Measurements from ENCODE around the gene PHYH.
"Not testable (repeated sequence)": the region's sequence is repeated elsewhere in the genome, so short reads cannot be mapped to it uniquely, and the experiment has no call there.

The PHYH gene

GRCh38 chr10:13270877-13271551 is 28.9 kb downstream of the PHYH start:
- DNase-seq: no peak

- DNase-seq: no peak
Observed at GRCh38 chr10:13268841-13269240, 31.0 kb downstream of the PHYH start.

DNA sequence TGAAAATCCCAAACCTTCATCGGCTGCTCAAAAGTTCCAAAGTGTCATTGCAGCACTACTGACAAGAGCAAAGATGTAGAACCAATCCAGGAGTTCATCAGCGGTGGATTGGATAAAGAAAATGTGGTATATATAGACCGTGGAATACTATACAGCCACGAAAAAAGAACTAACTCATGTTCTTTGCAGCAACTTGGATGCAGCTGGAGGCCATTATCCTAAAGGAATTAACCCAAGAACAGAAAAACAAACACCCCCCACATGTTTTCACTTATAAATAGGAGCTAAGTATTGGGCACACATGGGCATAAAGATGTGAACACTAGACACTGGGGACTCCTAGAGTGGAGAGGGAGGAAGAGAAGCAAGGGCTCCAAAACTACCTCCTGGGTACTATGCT is 31.6 kb downstream of the PHYH start:
- DNase-seq: no peak

- no peak for DNase-seq
Observed at GRCh38 chr10:13263591-13263990, 36.3 kb downstream of the PHYH start.

DNA sequence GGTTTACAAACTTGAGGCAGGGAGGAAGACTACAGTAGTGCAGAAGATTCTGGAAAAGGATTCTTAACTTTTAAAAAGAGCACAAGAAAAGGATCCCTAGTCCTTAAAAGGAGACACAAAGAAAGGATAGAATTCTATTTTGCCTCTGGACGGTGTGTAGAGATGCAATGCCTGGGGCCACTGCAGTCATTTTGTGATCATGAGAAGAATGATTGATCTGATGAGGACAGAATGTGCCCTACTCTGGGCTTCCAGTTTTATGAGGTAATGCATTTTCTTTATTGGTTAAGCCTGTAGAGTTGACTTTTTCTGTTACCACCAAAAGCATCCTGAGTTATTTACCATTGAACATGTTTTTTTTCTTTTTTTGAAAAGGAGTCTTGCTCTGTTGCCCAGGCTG is 37.4 kb downstream of the PHYH start:
- DNase-seq: no peak

DNA sequence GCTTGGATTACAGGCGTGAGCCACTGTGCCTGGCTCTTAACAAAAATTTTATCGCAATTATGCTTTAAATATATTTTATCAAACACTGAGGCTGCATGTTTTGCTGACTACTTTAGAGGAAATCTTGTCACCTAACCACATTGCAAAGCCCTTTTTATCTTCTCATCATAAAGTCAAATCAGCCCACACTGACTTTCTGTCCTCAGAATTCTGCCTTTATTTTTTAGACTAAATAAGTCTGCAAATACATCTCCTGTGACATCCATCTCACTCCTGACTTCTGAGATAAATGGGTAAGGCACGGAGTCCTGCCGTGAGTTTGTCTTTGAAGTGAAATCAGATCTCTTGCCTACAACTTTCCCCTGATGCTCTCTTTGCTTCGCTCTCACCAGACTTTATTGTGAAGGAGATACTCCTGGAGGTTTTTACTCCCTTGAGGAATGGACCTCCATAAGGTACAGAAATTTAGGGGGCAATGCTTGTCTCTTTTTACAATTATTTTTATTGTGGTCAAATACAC is 42.2 kb downstream of the PHYH start:
- DNase-seq: no peak

- DNase-seq: no peak
Observed at GRCh38 chr10:13256627-13257026, 43.2 kb downstream of the PHYH start.

DNA sequence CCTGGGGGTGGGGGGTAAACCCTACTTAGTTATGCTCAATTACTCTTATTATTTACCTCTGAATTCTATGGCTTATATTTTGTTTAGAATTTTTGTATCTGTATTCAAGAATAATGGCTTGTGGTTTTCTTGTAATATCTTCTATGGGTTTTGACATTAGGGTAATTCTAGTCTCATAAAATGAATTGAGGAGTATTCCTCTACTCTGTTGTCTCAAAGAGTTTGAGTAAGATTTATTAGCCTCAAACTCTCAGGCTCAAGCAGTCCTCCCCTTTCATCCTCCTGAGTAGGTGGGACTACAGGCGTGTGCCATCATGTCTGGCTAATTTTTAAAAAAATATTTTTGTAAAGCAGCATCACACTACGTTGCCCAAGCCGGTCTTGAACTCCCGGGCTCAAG is 46.1 kb downstream of the PHYH start:
- no peak for DNase-seq

DNA sequence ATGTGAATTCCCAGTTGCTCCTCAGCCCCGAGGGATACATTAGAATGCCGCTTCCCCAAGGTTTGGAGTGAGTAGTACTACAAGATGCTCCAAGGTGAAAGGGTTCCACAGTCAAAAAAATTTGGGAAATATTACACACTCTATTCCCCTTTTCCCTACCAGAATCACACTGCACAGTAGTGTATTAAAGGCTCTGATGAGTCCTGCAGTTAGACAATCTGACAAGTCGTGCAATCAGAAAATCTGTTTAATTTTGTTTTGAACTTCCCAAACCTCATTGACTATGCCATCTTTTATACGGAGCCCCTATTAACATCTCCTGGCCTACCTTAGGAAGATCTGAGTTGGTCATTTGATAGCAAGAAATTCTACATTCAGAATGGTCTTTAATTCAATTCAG is 52.1 kb downstream of the PHYH start:
- DNase-seq: no peak

DNA sequence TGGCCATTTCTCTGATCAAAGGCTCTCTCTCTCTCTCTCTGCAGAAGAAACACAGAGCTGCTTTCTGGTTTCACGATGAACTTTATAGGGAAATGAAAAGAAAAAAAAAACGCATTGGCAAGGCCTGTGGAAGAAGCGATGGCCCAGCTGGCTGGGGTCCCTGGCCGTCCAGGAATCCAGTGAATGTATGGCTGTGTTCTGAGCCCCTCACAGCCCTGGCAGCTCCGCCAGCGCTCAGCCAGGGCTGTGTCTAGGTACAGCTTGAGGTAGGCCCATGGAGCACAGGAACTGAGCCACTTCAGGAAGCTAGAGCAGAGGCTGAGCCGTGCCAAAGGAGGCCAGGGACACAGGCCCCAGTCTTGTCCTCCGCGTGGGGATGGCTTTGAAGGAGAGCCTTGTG is 52.6 kb downstream of the PHYH start:
- no peak for DNase-seq

- DNase-seq: not testable (repeated sequence)
Observed at GRCh38 chr10:13242260-13242659, 57.6 kb downstream of the PHYH start.

DNA sequence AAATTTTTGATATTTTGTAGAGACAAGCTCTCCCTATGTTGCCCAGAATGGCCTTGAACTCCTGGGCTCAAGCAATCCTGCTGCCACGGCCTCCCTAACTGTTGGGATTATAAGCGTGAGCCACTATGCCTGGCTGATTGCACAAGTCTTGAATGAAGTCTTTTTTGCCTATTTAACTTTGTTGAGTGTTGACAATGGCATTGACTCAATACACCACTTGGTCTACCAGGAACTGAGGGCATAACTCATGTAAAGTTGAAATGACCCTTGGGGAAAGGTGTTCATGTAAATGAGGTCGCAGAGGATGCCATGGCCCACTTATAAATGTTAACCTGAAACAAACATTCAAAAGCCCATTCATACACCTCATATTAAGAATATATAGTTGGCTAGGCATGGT is 58.3 kb downstream of the PHYH start:
- no peak for DNase-seq

DNA sequence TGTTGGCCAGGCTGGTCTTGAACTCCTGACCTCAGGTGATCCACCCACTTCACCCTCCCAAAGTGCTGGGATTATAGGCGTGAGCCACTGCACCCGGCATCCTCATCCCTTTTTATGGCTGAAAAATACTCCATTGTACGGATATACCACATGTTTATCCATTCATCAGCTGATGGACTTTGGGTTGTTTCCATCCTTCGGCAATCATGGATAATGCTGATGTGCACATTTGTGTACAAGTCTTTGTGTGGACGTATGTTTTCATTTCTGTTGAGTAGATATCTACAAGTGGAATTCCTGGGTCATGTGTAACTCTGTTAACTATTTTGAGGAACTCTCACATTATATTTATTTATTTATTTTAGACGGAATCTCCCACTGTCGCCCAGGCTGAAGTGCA is 59.9 kb downstream of the PHYH start:
- DNase-seq: no peak

DNA sequence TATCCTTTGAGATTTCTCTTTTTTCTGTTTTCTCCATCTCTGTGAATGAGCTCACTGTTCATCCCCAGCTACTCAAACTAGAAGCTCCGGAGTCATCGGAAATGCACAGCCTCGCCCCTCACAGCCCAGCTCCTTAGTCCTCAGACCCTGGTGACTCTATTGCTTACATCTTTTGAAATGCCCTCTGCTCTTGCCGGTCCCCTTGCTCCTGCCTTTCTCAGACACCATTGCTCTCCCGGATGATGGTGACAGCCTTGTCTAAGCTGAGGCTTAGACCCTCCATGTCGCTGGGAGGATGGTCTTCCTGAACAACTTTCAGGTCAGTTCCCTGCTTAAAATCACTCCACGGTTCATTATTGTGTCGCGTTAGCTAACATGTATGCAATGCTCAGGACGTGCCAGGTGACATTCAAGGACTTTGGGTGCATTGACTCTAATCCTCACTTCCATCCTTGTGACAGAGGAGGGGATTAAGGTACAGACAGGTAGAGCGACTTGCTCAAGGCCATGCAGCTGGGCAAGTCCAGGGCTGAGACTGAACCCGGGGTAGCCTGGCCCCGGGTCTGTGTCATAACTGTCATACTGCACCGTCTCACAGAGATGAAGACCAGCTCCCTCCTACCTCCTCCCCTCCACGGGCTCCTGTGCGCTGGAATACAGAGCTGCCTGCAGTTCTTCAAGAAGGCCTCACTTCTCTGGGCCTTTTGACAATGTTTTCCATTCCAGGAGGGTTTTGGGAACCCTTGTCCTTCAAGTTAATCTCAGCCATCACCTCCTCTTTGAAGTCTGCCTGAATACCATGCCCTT is 61.4 kb downstream of the PHYH start:
- DNase-seq: no peak

GRCh38 chr10:13236638-13237037 is 63.2 kb downstream of the PHYH start:
- DNase-seq: no peak

GRCh38 chr10:13234736-13235135 is 65.1 kb downstream of the PHYH start:
- DNase-seq: not testable (repeated sequence)

GRCh38 chr10:13234172-13234571 is 65.7 kb downstream of the PHYH start, which contains the start of gene UCMA:
UCMA (minus strand) TSS chr10:13234374; CDS start chr10:13234258, 116 bp downstream.
- no peak for DNase-seq

GRCh38 chr10:13233358-13233757 is 66.5 kb downstream of the PHYH start:
- DNase-seq: no peak

- DNase-seq: no peak
Observed at GRCh38 chr10:13231808-13232207, 68.1 kb downstream of the PHYH start.

DNA sequence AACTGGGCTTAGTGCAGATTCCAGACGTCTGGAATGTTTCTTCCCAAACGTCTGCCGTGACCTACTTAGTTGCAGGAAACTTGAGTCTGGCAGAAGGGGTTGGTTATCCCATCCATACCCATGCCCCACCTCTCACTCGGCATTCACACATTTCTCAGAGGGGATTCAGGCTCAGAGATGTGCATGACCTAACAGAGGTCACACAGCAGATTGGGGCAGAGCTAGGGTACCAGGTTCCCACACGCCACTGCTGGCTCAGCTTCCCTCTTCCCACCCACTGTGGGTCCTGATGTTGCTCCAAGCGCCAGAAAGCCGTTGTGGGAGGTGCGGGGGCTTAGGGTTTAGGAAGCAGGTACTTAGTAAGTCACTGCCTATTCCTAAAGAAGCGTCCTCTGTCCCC is 68.7 kb downstream of the PHYH start:
- no peak for DNase-seq

Measured in SHP77 treated with DMSO at 0.1 percent for 48 hours (cell line).